Stomach (tissue), 4 donors: ENCODE results near the gene SPINT2.

Source experiments
- POLR2A ChIP-seq, 4 donors: fragments of 450-650 bp; IDR thresholded peaks; one replicate each; pipeline ENCODE4 v1.6.1; 2016; ENCODE audit warnings: antibody characterized with exemption in 4 of 4, control low read depth in 2 of 4, mild to moderate bottlenecking in 1 of 4, moderate library complexity in 1 of 4
- POLR2AphosphoS5 ChIP-seq, 3 donors: sonication (generic); formaldehyde crosslinking; IDR thresholded peaks; one replicate each; pipeline ENCODE4 v1.6.1; 2016; ENCODE audit warnings: antibody characterized with exemption in 3 of 3

DNA sequence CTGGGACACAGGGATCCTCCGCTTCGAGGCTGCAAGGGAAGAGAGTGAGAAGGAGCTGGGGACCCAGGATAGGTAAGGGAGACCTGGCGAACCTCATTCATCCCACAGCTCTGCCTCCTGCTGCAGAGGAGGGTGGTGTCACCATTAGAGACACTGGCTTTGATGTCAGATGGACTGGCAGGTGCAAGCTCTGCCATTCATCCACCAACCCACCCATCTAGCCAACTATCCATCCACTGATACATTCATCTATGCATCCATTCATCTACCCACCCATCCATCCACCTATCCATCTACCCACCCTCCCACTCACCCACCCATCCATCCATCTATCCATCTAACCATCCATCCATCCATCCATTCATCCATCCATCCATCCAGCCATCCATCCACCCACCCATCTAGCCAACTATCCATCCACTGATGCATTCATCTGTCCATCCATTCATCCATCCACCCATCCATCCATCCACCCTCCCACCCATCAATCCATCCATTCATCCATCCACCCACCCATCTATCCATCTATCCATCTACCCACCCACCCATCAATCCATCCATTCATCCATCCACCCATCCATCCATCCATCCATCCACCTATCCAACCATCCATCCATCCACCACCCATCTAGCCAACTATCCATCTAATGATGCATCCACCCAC is 45.4 kb downstream of the SPINT2 start:
- TF ChIP-seq POLR2A (IDR thresholded peaks at IDR 0.05) (no peak), POLR2AphosphoS5 (IDR thresholded peaks at IDR 0.05) (no peak)
